Ovary (tissue), 3 donors: ENCODE measurements around the gene PLGLB1.
"Not testable (repeated sequence)": the region's sequence is repeated elsewhere in the genome, so short reads cannot be mapped to it uniquely, and the experiment has no call there.

Experiments used
- EP300 ChIP-seq: sonication (generic); formaldehyde crosslinking; IDR thresholded peaks from one replicate; pipeline ENCODE4 v1.6.1; 2017; ENCODE audit warnings: antibody characterized with exemption
- POLR2A ChIP-seq: fragments of 450-650 bp; IDR thresholded peaks from one replicate; pipeline ENCODE4 v1.6.1; 2017; ENCODE audit warnings: antibody characterized with exemption, mild to moderate bottlenecking, moderate library complexity
- TF ChIP-seq, protein P1 (sequence below), 3 donors: fragments of 450-650 bp in 2 of 3; fragments of 200-600 bp in 1 of 3; IDR thresholded peaks; one replicate each; pipeline versions ENCODE4 v1.5.1 to v1.8.0; 2016 to 2022; ENCODE audit warnings: antibody characterized with exemption in 3 of 3, mild to moderate bottlenecking in 1 of 3
- donor health status: DM: no; HTN: no; CAD: no.

DNA sequence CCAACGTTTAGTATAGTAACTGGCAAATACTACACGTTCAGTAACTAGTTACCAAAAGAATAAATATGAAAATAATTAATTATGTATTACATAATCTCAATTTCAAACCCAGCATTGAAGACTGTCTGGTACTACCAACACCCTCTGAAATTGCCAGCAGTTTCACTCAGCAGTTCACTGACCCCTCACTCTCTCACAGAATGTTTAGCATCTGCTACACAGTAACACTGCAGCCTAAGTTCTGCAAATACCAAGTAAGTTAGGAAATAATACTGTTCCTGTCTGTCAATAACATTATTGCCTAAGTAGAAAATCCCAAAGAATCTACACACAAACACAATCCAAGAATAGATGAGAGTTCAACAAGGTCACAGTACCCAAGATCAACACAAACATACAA is 41.8 kb upstream of the PLGLB1 start:
- TF ChIP-seq, protein P1, sequence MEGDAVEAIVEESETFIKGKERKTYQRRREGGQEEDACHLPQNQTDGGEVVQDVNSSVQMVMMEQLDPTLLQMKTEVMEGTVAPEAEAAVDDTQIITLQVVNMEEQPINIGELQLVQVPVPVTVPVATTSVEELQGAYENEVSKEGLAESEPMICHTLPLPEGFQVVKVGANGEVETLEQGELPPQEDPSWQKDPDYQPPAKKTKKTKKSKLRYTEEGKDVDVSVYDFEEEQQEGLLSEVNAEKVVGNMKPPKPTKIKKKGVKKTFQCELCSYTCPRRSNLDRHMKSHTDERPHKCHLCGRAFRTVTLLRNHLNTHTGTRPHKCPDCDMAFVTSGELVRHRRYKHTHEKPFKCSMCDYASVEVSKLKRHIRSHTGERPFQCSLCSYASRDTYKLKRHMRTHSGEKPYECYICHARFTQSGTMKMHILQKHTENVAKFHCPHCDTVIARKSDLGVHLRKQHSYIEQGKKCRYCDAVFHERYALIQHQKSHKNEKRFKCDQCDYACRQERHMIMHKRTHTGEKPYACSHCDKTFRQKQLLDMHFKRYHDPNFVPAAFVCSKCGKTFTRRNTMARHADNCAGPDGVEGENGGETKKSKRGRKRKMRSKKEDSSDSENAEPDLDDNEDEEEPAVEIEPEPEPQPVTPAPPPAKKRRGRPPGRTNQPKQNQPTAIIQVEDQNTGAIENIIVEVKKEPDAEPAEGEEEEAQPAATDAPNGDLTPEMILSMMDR (IDR thresholded peaks at IDR 0.05), result not testable (repeated sequence)
- not testable (repeated sequence) for TF ChIP-seq POLR2A, EP300
